ENCODE data around the gene FZD2.
A peak's percentile ranks its signal among the peaks of the same experiment; 100 is the strongest.
"Not testable (repeated sequence)": the region's sequence is repeated elsewhere in the genome, so short reads cannot be mapped to it uniquely, and the experiment has no call there.

FZD2 gene

GRCh38 chr17:44561237-44561623 is 3.9 kb downstream of the FZD2 start:
- no peaks in the 10 kb centered on the region for H3K9me2 ChIP-seq (replicated peaks; ENCODE audit: insufficient read depth, low read length)
- H3K27ac ChIP-seq (ENCODE audit: low read depth, low read length), result no peak overlapping the region
- peaks cover 10% of the 10 kb centered on the region; the same call in 1 of the 2 replicates for H3K9me3 ChIP-seq (ENCODE audit: insufficient read depth, low read length)
- no peaks in the 10 kb centered on the region for H3K79me2 ChIP-seq (ENCODE audit: insufficient read depth, low read length)
- no peak overlapping the region for H3K4me3 ChIP-seq (ENCODE audit: insufficient read depth, low read length, poor library complexity, severe bottlenecking)
- no peak overlapping the region for H3K9ac ChIP-seq (ENCODE audit: low read length)
- no peaks in the 10 kb centered on the region for H3K36me3 ChIP-seq (ENCODE audit: low read length)
- H2AFZ ChIP-seq (ENCODE audit: low read depth, low read length, severe bottlenecking), result no peak overlapping the region
- H3K4me2 ChIP-seq (ENCODE audit: low read depth, low read length, poor library complexity, severe bottlenecking), result no peak overlapping the region
- no peaks in the 10 kb centered on the region; the same call in 1 of the 2 replicates for H3F3A ChIP-seq (ENCODE audit: insufficient read depth)
- no peak for TF ChIP-seq EZH2phosphoT487 (conservative IDR thresholded peaks at IDR 0.05; ENCODE audit: low read length)
- no peak for TF ChIP-seq CTCF (IDR thresholded peaks at IDR 0.05; ENCODE audit: insufficient read depth, low read length, poor library complexity, severe bottlenecking)
- H4K20me1 ChIP-seq (ENCODE audit: low read depth, low read length), result no peaks in the 10 kb centered on the region
- H3K27me3 ChIP-seq (ENCODE audit: low read length), result no peaks in the 10 kb centered on the region

DNA sequence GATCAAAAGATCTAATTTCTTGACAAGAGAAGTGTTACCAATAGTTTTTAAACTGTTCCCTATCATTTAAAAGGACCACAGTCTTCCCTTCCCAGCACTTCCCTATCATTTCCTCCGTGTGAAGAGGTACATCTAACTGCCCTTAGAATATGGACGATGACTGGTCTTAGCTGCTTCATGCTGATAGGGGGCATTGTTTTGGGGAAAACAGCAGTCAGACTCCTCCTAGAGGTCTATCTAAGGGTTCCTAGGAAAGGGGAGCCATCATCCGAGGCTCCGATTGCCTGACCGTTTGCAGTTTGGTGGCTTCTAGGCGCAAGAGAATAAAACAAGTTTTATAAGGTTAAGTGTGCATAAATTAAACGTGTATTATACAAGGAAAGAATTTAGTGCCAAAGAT is 7.1 kb downstream of the FZD2 start:
- Histone ChIP-seq H3K9me2 (replicated peaks; ENCODE audit: insufficient read depth, low read length) (no peaks in the 10 kb centered on the region), H3K27ac (ENCODE audit: low read depth, low read length) (no peak overlapping the region), H3K27me3 (ENCODE audit: low read length) (no peaks in the 10 kb centered on the region), H3K4me2 (ENCODE audit: low read depth, low read length, poor library complexity, severe bottlenecking) (no peak overlapping the region), H3K9me3 (ENCODE audit: insufficient read depth, low read length) (peaks cover 10% of the 10 kb centered on the region; the same call in 1 of the 2 replicates), H3K79me2 (ENCODE audit: insufficient read depth, low read length) (no peaks in the 10 kb centered on the region), H4K20me1 (ENCODE audit: low read depth, low read length) (no peaks in the 10 kb centered on the region), H3K4me3 (ENCODE audit: insufficient read depth, low read length, poor library complexity, severe bottlenecking) (no peak overlapping the region), H2AFZ (ENCODE audit: low read depth, low read length, severe bottlenecking) (no peak overlapping the region), H3K36me3 (ENCODE audit: low read length) (no peaks in the 10 kb centered on the region), H3K9ac (ENCODE audit: low read length) (no peak overlapping the region), H3F3A (ENCODE audit: insufficient read depth) (no peaks in the 10 kb centered on the region)
- no peak for TF ChIP-seq EZH2phosphoT487 (conservative IDR thresholded peaks at IDR 0.05; ENCODE audit: low read length)
- TF ChIP-seq CTCF (IDR thresholded peaks at IDR 0.05; ENCODE audit: insufficient read depth, low read length, poor library complexity, severe bottlenecking), result no peak

DNA sequence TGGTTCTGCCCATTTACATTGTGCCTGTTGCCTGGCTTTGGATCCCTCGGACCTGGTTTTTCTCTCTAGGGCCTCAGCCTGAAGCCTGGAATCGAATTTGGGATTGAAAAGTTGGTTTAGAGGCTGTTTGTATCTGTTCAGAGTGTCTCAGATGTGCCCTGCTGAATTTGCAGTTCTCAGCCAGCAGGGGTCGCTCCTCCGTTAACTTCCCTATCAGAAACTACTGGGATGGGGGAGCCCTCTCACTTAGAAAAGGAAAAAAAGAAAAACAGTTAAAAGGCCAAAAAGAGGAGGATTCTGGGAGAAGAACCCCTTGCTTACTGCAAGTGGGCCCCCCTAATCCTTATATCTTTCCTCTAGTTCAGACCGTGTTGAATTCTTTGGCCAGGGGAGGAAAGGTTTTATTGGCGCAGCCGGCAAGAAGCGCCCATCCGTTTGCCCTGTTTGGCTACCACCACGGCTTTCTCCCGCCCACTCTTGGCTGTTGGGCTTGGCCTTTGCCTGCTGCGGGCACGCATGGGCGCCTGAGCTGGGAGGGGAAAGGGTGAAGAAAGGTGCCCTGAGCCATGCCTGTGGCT is 8.7 kb downstream of the FZD2 start:
- Histone ChIP-seq H4K20me1 (ENCODE audit: low read depth, low read length) (no peaks in the 10 kb centered on the region), H3K27me3 (ENCODE audit: low read length) (no peaks in the 10 kb centered on the region), H3K9ac (ENCODE audit: low read length) (no peak overlapping the region), H3K9me2 (replicated peaks; ENCODE audit: insufficient read depth, low read length) (no peaks in the 10 kb centered on the region), H3K36me3 (ENCODE audit: low read length) (no peaks in the 10 kb centered on the region), H3K27ac (ENCODE audit: low read depth, low read length) (no peak overlapping the region), H3K4me3 (ENCODE audit: insufficient read depth, low read length, poor library complexity, severe bottlenecking) (no peak overlapping the region), H3F3A (ENCODE audit: insufficient read depth) (no peaks in the 10 kb centered on the region), H3K4me2 (ENCODE audit: low read depth, low read length, poor library complexity, severe bottlenecking) (no peak overlapping the region), H3K79me2 (ENCODE audit: insufficient read depth, low read length) (no peaks in the 10 kb centered on the region), H3K9me3 (ENCODE audit: insufficient read depth, low read length) (peaks cover 10% of the 10 kb centered on the region; the same call in 1 of the 2 replicates), H2AFZ (ENCODE audit: low read depth, low read length, severe bottlenecking) (no peak overlapping the region)
- TF ChIP-seq CTCF (IDR thresholded peaks at IDR 0.05; ENCODE audit: insufficient read depth, low read length, poor library complexity, severe bottlenecking) (peak; percentile 71), EZH2phosphoT487 (conservative IDR thresholded peaks at IDR 0.05; ENCODE audit: low read length) (no peak)

GRCh38 chr17:44568311-44568944 is 11.1 kb downstream of the FZD2 start:
- H4K20me1 ChIP-seq (ENCODE audit: low read depth, low read length); H3K79me2 ChIP-seq (ENCODE audit: insufficient read depth, low read length); H3K9me2 ChIP-seq (replicated peaks; ENCODE audit: insufficient read depth, low read length); H3K9ac ChIP-seq (ENCODE audit: low read length); H3K27ac ChIP-seq (ENCODE audit: low read depth, low read length); H3K4me3 ChIP-seq (ENCODE audit: insufficient read depth, low read length, poor library complexity, severe bottlenecking); H3K4me2 ChIP-seq (ENCODE audit: low read depth, low read length, poor library complexity, severe bottlenecking); H3K27me3 ChIP-seq (ENCODE audit: low read length); H3K36me3 ChIP-seq (ENCODE audit: low read length); H2AFZ ChIP-seq (ENCODE audit: low read depth, low read length, severe bottlenecking); H3F3A ChIP-seq (ENCODE audit: insufficient read depth): not testable (repeated sequence)
- H3K9me3 ChIP-seq (ENCODE audit: insufficient read depth, low read length), result peaks cover 10% of the 10 kb centered on the region; the same call in 1 of the 2 replicates

Data from SU-DHL-6 (cell line).